Tibial nerve (tissue), 4 donors: ENCODE data around the gene MSL2. TPM values are rescaled to one million over a fixed set of nuclear protein-coding genes. Genes with fewer than 3 reads are reported as not detected.
"Not testable (repeated sequence)": the region's sequence is repeated elsewhere in the genome, so short reads cannot be mapped to it uniquely, and the experiment has no call there.

Source experiments
- DNase-seq, 2 donors: peaks; one replicate each; pipeline ENCODE4 v3.0.0-alpha.2; 2019; ENCODE audit warnings: low spot score in 2 of 2
- H3K27ac ChIP-seq, 4 donors: fragments of 200-600 bp; sonication (generic) in 3 of 4; one replicate each; pipeline ENCODE4 v1.5.1; 2017 to 2019; ENCODE audit warnings: mild to moderate bottlenecking in 1 of 4
- H3K27me3 ChIP-seq, 2 donors: fragments of 200-600 bp; sonication (generic) in 1 of 2; one replicate each; pipeline versions ENCODE4 v1.5.1 to v1.6.0; 2017 to 2019
- H3K36me3 ChIP-seq, 3 donors: fragments of 200-600 bp; sonication (generic); one replicate each; pipeline ENCODE4 v1.5.1; 2018 to 2019
- H3K4me1 ChIP-seq, 4 donors: fragments of 200-600 bp; sonication (generic) in 3 of 4; one replicate each; pipeline ENCODE4 v1.5.1; 2017 to 2019
- H3K4me3 ChIP-seq, 4 donors: fragments of 200-600 bp; sonication (generic) in 3 of 4; one replicate each; pipeline ENCODE4 v1.5.1; 2017 to 2019; ENCODE audit warnings: mild to moderate bottlenecking in 1 of 4, moderate library complexity in 1 of 4
- H3K9me3 ChIP-seq, 4 donors: fragments of 200-600 bp; sonication (generic) in 3 of 4; one replicate each; pipeline ENCODE4 v1.5.1; 2017 to 2019
- CTCF ChIP-seq, 5 experiments: fragments of 200-600 bp in 3 of 5; fragments of 450-650 bp in 2 of 5; sonication (generic) in 3 of 5; IDR thresholded peaks; one replicate each; pipeline ENCODE4 v1.5.1; 2016 to 2019; ENCODE audit warnings: antibody characterized with exemption in 5 of 5, mild to moderate bottlenecking in 3 of 5, moderate library complexity in 2 of 5
- EP300 ChIP-seq, 2 donors: sonication (generic); formaldehyde crosslinking; IDR thresholded peaks; one replicate each; pipeline ENCODE4 v1.6.1; 2017; ENCODE audit warnings: antibody characterized with exemption in 2 of 2, mild to moderate bottlenecking in 1 of 2
- POLR2A ChIP-seq, 2 donors: fragments of 450-650 bp; IDR thresholded peaks; one replicate each; pipeline ENCODE4 v1.6.1; 2017; ENCODE audit warnings: antibody characterized with exemption in 2 of 2, mild to moderate bottlenecking in 2 of 2, moderate library complexity in 2 of 2
- WGBS, 2 donors: methylation state at CpG; one replicate each; pipeline ENCODE4 v1.1.5; 2018; 5-methylcytosine and 5-hydroxymethylcytosine counted together
- total RNA-seq, 4 donors: library from RNA; depleted of rRNA; stranded (reverse); fragments of >200 nt; gene quantifications; one replicate each; pipeline ENCODE4 v1.1.0, GENCODE V29; 2016

The MSL2 gene
- total RNA-seq, 4 donors from 2014 or later: 19.8 to 53.4 (median 44.5) TPM

DNA sequence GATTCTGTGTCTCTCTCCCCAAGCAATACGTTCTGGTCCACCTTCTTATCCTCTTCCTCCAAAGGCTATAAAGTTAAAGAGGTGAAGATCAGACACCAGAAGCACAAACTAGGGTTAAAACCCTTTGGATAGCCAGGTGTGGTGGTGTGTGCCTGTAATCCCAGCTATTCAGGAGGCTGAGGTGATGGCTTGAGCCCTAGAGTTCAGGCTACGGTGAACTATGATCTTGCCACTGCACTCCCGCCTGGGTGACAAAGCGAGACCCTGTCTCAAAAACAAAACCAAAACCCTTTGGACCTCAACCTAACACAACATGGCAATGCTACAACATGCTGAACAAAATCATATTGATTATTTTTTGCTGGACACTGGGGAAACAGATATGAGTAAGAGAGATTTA is 43.2 kb downstream of the MSL2 start:
- DNase-seq: no peak
- no peaks in the 10 kb centered on the region for H3K9me3 ChIP-seq
- no peak overlapping the region for H3K27ac ChIP-seq
- no peaks in the 10 kb centered on the region for H3K27me3 ChIP-seq
- TF ChIP-seq EP300 (IDR thresholded peaks at IDR 0.05) (no peak), POLR2A (IDR thresholded peaks at IDR 0.05) (no peak), CTCF (IDR thresholded peaks at IDR 0.05) (no peak)
- H3K4me1 ChIP-seq: peaks cover 0 to 46% (median 0%) of the 10 kb centered on the region in 4 donors
- peaks cover 0 to 13% (median 0%) of the 10 kb centered on the region in 3 donors for H3K36me3 ChIP-seq
- 89 to 92% methylated on average over 4 of the region's 4 CpGs for WGBS, 2 donors
- H3K4me3 ChIP-seq: no peak overlapping the region

DNA sequence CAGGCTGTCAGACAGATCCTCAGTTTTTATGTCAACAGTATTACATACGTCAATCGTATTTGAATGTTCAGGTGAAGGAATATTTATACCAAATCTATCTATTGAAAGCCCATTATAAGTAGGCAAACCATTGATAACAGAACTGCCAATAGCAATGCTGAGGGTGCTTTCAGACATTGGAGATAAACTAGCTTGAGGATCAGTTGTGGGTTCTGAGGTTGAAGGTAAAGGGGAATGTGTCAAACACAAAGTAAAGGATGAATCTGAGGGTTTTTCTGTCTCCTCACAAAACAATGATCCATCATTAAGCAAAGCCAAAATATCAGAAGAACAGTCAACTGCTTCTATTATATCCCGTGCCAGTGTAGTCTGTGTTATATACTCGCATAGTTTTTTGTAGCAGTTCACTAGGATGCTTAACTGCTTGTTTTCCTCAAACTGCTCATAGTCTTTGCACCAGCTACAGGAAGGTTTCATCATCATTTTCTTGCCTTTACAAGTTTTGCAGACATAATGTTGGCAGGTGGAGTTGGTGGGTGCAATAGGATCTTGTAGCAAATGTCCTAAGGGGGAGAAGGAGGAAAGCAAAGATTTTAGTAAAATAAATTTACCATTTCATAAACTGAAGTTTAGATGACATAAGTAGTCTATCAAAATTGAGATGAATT is 43.8 kb downstream of the MSL2 start:
- peaks cover 0 to 13% (median 0%) of the 10 kb centered on the region in 3 donors for H3K36me3 ChIP-seq
- TF ChIP-seq CTCF (IDR thresholded peaks at IDR 0.05) (no peak), EP300 (IDR thresholded peaks at IDR 0.05) (no peak), POLR2A (IDR thresholded peaks at IDR 0.05) (no peak)
- WGBS, 2 donors: 65% methylated on average over 4 of the region's 4 CpGs
- no peaks in the 10 kb centered on the region for H3K27me3 ChIP-seq
- H3K4me1 ChIP-seq: peaks cover 0 to 52% (median 0%) of the 10 kb centered on the region in 4 donors
- H3K27ac ChIP-seq: no peak overlapping the region
- no peak overlapping the region for H3K4me3 ChIP-seq
- no peak for DNase-seq
- no peaks in the 10 kb centered on the region for H3K9me3 ChIP-seq

- Histone ChIP-seq H3K36me3 (peaks cover 0 to 13% (median 0%) of the 10 kb centered on the region in 3 donors), H3K4me1 (peaks cover 0 to 53% (median 2%) of the 10 kb centered on the region in 4 donors), H3K27me3 (no peaks in the 10 kb centered on the region), H3K9me3 (no peaks in the 10 kb centered on the region), H3K4me3 (no peak overlapping the region), H3K27ac (no peak overlapping the region)
- no peak for DNase-seq
- TF ChIP-seq POLR2A (IDR thresholded peaks at IDR 0.05) (no peak), CTCF (IDR thresholded peaks at IDR 0.05) (no peak), EP300 (IDR thresholded peaks at IDR 0.05) (no peak)
- 71 to 77% methylated on average over 10 of the region's 10 CpGs for WGBS, 2 donors
These were observed 44.9 kb downstream of the MSL2 start for GRCh38 chr3:136151219-136151618.

- Histone ChIP-seq H3K36me3 (peaks cover 0 to 22% (median 0%) of the 10 kb centered on the region in 3 donors), H3K4me1 (peaks cover 0 to 55% (median 3%) of the 10 kb centered on the region in 4 donors), H3K9me3 (no peaks in the 10 kb centered on the region), H3K27ac (no peak overlapping the region), H3K27me3 (no peaks in the 10 kb centered on the region), H3K4me3 (no peak overlapping the region)
- TF ChIP-seq EP300 (IDR thresholded peaks at IDR 0.05) (no peak), POLR2A (IDR thresholded peaks at IDR 0.05) (no peak), CTCF (IDR thresholded peaks at IDR 0.05) (no peak)
- 63 to 64% methylated on average over 3 of the region's 3 CpGs for WGBS, 2 donors
- no peak for DNase-seq
These were observed 46.5 kb downstream of the MSL2 start for GRCh38 chr3:136149667-136150066.

DNA sequence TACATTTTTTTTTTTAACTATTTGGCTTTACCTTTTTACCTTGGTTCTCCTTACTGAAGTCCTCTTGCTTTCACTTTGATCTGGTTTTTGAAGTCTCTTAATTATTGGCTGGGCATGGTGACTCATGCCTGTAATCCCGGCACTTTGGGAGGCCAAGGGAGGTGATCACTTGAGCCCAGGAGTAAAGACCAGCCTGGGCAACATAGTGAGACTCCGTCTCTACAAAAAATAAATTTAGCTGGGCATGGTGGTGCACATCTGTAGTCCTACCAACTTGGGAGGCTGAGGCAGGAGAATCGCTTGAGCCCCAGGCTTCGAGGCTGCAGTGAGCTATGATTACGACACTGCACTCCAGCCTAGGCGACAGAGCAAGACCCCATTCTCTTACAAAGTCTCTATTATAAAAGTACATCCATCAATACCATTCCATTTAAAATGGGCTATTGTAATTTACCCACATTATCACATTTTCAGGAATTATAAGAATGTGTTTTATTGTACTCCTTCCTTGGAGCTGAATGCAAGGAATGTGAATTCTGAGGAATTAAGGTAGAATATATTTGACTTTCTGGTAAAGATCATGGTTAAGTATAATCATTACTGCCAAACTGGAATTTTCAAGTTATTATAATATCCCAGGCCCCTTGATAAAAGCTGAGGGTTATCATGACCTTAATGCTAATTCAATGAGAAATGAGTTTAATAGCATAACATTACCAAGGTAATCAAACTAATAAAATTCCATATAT is 49.0 kb downstream of the MSL2 start:
- H3K36me3 ChIP-seq: peaks cover 0 to 38% (median 0%) of the 10 kb centered on the region in 3 donors
- DNase-seq: no peak
- no peaks in the 10 kb centered on the region for H3K9me3 ChIP-seq
- H3K27me3 ChIP-seq: no peaks in the 10 kb centered on the region
- no peak overlapping the region for H3K27ac ChIP-seq
- TF ChIP-seq POLR2A (IDR thresholded peaks at IDR 0.05) (no peak), CTCF (IDR thresholded peaks at IDR 0.05) (no peak), EP300 (IDR thresholded peaks at IDR 0.05) (no peak)
- WGBS, 2 donors: 75 to 86% methylated on average over 6 of the region's 6 CpGs
- no peak overlapping the region for H3K4me3 ChIP-seq
- H3K4me1 ChIP-seq: peaks cover 0 to 55% (median 3%) of the 10 kb centered on the region in 4 donors

DNA sequence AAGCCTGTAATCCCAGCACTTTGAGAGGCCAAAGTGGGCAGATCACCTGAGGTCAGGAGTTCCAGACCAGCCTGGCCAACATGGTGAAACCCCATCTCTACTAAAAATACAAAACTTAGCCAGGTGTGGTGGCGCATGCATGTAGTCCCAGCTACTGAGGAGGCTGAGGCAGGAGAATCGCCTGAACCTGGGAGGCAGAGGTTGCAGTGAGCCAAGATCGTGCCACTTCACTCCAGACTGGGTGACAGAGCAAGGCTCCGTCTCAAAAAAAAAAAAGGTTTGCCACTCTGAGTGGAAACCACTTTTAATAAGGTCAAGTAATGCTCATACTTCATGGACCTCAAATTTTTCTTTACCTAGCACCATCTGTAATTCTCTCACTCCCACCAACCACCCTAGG is 51.7 kb downstream of the MSL2 start:
- 94 to 96% methylated on average over 4 of the region's 4 CpGs for WGBS, 2 donors
- H3K27ac ChIP-seq, H3K9me3 ChIP-seq, H3K4me3 ChIP-seq, H3K27me3 ChIP-seq, DNase-seq: not testable (repeated sequence)
- peaks cover 0 to 42% (median 3%) of the 10 kb centered on the region in 4 donors for H3K4me1 ChIP-seq
- peaks cover 0 to 26% (median 0%) of the 10 kb centered on the region in 3 donors for H3K36me3 ChIP-seq
